ENCODE measurements around the gene SDF2L1. TPM values are rescaled to one million over a fixed set of nuclear protein-coding genes. Genes with fewer than 3 reads are reported as not detected.
"Not testable (repeated sequence)": the region's sequence is repeated elsewhere in the genome, so short reads cannot be mapped to it uniquely, and the experiment has no call there.

The SDF2L1 gene
- total RNA-seq, 2 donors from 2014 or later, result 30.5 to 87.2 TPM

GRCh38 chr22:21605887-21606564 is 36.1 kb upstream of the SDF2L1 start:
- Histone ChIP-seq H3K27ac (no peak overlapping the region), H3K27me3 (replicated peaks; ENCODE audit: insufficient read depth) (no peaks in the 10 kb centered on the region), H3K4me3 (no peak overlapping the region), H3K4me1 (replicated peaks) (no peaks in the 10 kb centered on the region), H3K9me3 (no peaks in the 10 kb centered on the region), H3K36me3 (peaks cover 0 to 2% of the 10 kb centered on the region in 2 donors)
- no peak for TF ChIP-seq CTCF (IDR thresholded peaks at IDR 0.05)
- TF ChIP-seq POLR2AphosphoS5 (IDR thresholded peaks at IDR 0.05), result no peak
- TF ChIP-seq POLR2A (IDR thresholded peaks at IDR 0.05), result no peak
- intact Hi-C loops (cut with DNase I), result no loop called here
- no peak for DNase-seq (ENCODE audit: low spot score)
- WGBS, result 98% methylated on average over 7 of the region's 7 CpGs

- intact Hi-C loops (cut with DNase I), result no loop called here
- Histone ChIP-seq H3K27ac (no peak overlapping the region), H3K4me3 (no peak overlapping the region), H3K9me3 (no peaks in the 10 kb centered on the region), H3K36me3 (peaks cover 0 to 6% of the 10 kb centered on the region in 2 donors), H3K4me1 (replicated peaks) (no peaks in the 10 kb centered on the region), H3K27me3 (replicated peaks; ENCODE audit: insufficient read depth) (no peaks in the 10 kb centered on the region)
- TF ChIP-seq POLR2AphosphoS5 (IDR thresholded peaks at IDR 0.05) (no peak), POLR2A (IDR thresholded peaks at IDR 0.05) (no peak), CTCF (IDR thresholded peaks at IDR 0.05) (no peak)
- WGBS, result 94% methylated on average over 8 of the region's 8 CpGs
- DNase-seq (ENCODE audit: low spot score), result no peak
These were observed 35.3 kb upstream of the SDF2L1 start for GRCh38 chr22:21606775-21607174.

- WGBS, result 96% methylated on average over 11 of the region's 11 CpGs
- H3K27me3 ChIP-seq (replicated peaks; ENCODE audit: insufficient read depth); H3K9me3 ChIP-seq; H3K36me3 ChIP-seq; H3K27ac ChIP-seq; DNase-seq (ENCODE audit: low spot score); H3K4me3 ChIP-seq; intact Hi-C loops (cut with DNase I); H3K4me1 ChIP-seq (replicated peaks): not testable (repeated sequence)
These were observed 32.4 kb upstream of the SDF2L1 start for GRCh38 chr22:21609556-21610157.

GRCh38 chr22:21611210-21611977 is 30.7 kb upstream of the SDF2L1 start:
- no peaks in the 10 kb centered on the region for H3K27me3 ChIP-seq (replicated peaks; ENCODE audit: insufficient read depth)
- no peaks in the 10 kb centered on the region for H3K9me3 ChIP-seq
- H3K36me3 ChIP-seq, result peaks cover 0 to 6% of the 10 kb centered on the region in 2 donors
- whole genome bisulfite sequencing, result 75% methylated on average over 4 of the region's 4 CpGs
- no peak overlapping the region for H3K27ac ChIP-seq
- TF ChIP-seq POLR2AphosphoS5 (IDR thresholded peaks at IDR 0.05) (no peak), CTCF (IDR thresholded peaks at IDR 0.05) (no peak), POLR2A (IDR thresholded peaks at IDR 0.05) (no peak)
- H3K4me3 ChIP-seq, result no peak overlapping the region
- no peak for DNase-seq (ENCODE audit: low spot score)
- no peaks in the 10 kb centered on the region for H3K4me1 ChIP-seq (replicated peaks)
- intact Hi-C loops (cut with DNase I), result no loop called here

GRCh38 chr22:21612858-21613257 is 29.2 kb upstream of the SDF2L1 start:
- WGBS, result 76% methylated on average over 7 of the region's 7 CpGs
- TF ChIP-seq POLR2AphosphoS5 (IDR thresholded peaks at IDR 0.05) (no peak), CTCF (IDR thresholded peaks at IDR 0.05) (no peak), POLR2A (IDR thresholded peaks at IDR 0.05) (no peak)

More at GRCh38 chr22:21612858-21613257, 29.2 kb upstream of the SDF2L1 start:
- peaks cover 0 to 6% of the 10 kb centered on the region in 2 donors for H3K36me3 ChIP-seq
- H3K27me3 ChIP-seq (replicated peaks; ENCODE audit: insufficient read depth), result no peaks in the 10 kb centered on the region
- H3K9me3 ChIP-seq, result no peaks in the 10 kb centered on the region
- H3K4me3 ChIP-seq, result no peak overlapping the region
- intact Hi-C loops (cut with DNase I), result no loop called here
- DNase-seq (ENCODE audit: low spot score), result no peak
- H3K27ac ChIP-seq, result no peak overlapping the region
- H3K4me1 ChIP-seq (replicated peaks), result no peaks in the 10 kb centered on the region

Measured in prostate gland (tissue), 2 donors.